T-helper 1 cell treated with Interleukin-12 subunit alpha and Interleukin-12 subunit beta and Interleukin-4 antibody, amounts not matched to agents 30 μg/mL and 1 μg/mL, for 36 hours (primary cell): ENCODE results near the gene UBXN7.
"Not testable (repeated sequence)": the region's sequence is repeated elsewhere in the genome, so short reads cannot be mapped to it uniquely, and the experiment has no call there.

Experiments used
- H3K27ac Mint-ChIP-seq: one replicate; pipeline ENCODE4 v1.8.0; 2021; ENCODE audit warnings: mild to moderate bottlenecking, mixed read lengths
- H3K27me3 Mint-ChIP-seq: one replicate; pipeline ENCODE4 v1.8.0; 2021; ENCODE audit warnings: low read depth, mixed read lengths
- H3K36me3 Mint-ChIP-seq: one replicate; pipeline ENCODE4 v1.8.0; 2021; ENCODE audit warnings: low read depth, mixed read lengths
- H3K4me1 Mint-ChIP-seq: one replicate; pipeline ENCODE4 v1.8.0; 2021; ENCODE audit warnings: low read depth, mixed read lengths
- H3K4me3 Mint-ChIP-seq: one replicate; pipeline ENCODE4 v1.8.0; 2021; ENCODE audit warnings: mild to moderate bottlenecking, moderate library complexity, mixed read lengths
- H3K9me3 Mint-ChIP-seq: one replicate; pipeline ENCODE4 v1.8.0; 2021; ENCODE audit warnings: mixed read lengths

UBXN7 gene

DNA sequence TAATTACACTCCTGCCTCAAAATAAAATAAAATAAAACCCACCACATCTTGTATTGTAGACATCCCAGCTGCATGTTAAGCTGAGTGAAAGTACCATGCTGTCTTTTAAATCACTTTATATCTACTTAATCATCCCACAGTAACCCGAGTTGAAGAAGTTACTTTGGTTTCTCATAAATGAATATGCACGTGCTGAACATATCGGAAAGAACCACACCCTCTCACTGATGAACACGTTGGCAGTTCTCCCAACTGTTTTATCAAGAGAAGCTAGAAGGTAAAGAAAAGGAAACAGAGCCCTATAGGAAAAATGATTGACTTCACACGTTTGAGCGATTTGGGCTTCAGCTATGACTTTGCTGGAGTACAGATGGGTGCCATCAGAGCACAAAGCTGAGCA is 78.1 kb downstream of the UBXN7 start:
- Mint-ChIP-seq H3K27me3 (no peaks in the 10 kb centered on the region), H3K9me3 (no peaks in the 10 kb centered on the region), H3K27ac (no peak overlapping the region), H3K36me3 (peaks cover 34% of the 10 kb centered on the region), H3K4me3 (no peak overlapping the region), H3K4me1 (peaks cover 8% of the 10 kb centered on the region)

DNA sequence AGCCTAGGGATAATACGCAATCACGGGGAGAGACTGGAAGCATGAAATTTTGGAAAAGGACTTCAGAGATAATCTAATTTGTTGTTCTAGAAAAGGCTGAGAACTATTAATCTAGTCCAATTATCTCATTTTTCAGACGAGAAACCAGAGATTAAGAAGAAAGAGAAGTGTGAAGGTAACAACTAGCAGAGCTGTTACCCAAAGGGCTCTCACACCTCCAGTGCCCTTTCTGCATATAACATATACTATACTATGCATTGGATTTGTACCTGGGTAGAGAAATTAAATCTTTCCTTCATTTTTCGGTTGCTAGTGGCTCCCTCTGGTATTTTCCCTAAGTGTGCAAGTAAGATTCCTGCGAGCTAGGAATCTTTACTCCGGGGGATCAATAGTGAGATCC is 80.7 kb downstream of the UBXN7 start:
- Mint-ChIP-seq H3K4me3 (no peak overlapping the region), H3K27ac (no peak overlapping the region), H3K36me3 (peaks cover 24% of the 10 kb centered on the region), H3K9me3 (no peaks in the 10 kb centered on the region), H3K27me3 (no peaks in the 10 kb centered on the region), H3K4me1 (no peaks in the 10 kb centered on the region)

DNA sequence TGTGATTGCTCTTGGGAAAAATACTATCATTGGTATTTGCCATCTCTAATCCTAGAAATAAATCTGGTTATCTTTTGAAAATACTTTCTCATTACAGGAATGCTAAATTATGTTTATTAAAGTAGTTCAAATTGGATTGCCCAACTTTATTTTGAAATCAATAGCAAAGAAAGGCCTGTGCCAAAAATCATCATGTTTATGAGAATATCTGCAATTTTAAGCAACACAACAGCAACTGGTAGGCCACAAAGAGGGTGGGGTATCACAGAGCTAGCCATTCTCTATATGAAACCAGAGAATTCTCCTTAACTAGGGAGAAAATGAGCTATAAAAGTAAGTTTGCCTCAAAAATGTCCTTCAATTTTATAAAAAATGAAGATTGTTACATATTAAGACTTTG is 82.2 kb downstream of the UBXN7 start:
- Mint-ChIP-seq H3K4me3 (no peak overlapping the region), H3K4me1 (no peaks in the 10 kb centered on the region), H3K9me3 (no peaks in the 10 kb centered on the region), H3K36me3 (peaks cover 14% of the 10 kb centered on the region), H3K27me3 (no peaks in the 10 kb centered on the region), H3K27ac (no peak overlapping the region)

DNA sequence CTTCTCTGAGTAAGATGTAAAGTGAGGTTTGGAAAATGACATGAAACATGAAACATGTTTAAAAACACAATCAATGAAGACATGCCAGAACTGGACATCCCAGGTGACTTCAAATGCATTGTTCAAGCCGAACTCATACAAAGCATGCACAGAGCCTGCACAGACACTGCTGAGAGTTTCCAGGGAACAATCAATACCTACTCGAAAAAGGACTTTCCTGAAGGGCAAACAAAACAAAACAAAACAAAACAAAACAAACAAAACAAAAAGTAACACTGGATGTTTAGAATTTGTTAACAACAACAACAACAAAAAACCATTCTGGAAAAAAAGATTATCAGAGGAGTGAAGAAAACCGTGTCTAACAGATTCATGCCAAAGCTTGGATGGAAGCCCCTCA is 83.5 kb downstream of the UBXN7 start:
- Mint-ChIP-seq H3K36me3 (peaks cover 11% of the 10 kb centered on the region), H3K4me1 (peaks cover 2% of the 10 kb centered on the region), H3K27me3 (no peaks in the 10 kb centered on the region), H3K4me3 (no peak overlapping the region), H3K27ac (no peak overlapping the region), H3K9me3 (no peaks in the 10 kb centered on the region)

GRCh38 chr3:196344663-196345062 is 87.6 kb downstream of the UBXN7 start:
- Mint-ChIP-seq H3K27me3 (no peaks in the 10 kb centered on the region), H3K27ac (no peak overlapping the region), H3K9me3 (no peaks in the 10 kb centered on the region), H3K36me3 (peaks cover 6% of the 10 kb centered on the region), H3K4me3 (no peak overlapping the region), H3K4me1 (peaks cover 2% of the 10 kb centered on the region)

DNA sequence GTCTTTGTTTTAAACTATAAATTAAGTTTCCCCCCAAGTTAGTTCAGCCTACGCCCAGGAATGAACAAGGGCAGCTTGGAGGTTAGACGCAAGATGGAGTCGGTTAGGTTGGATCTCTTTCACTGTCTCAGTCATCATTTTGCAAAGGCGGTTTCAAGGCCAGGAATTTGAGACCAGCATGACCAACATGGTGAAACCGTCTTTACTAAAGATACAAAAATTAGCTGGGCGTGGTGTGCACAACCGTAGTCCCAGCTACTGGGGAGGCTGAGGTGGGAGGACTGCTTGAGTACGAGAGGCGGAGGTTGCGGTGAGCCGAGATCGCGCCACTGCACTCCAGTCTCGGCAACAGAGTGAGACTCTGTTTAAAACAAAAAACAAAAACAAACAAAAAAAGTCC is 88.3 kb downstream of the UBXN7 start:
- H3K4me1 Mint-ChIP-seq, H3K9me3 Mint-ChIP-seq, H3K27ac Mint-ChIP-seq, H3K36me3 Mint-ChIP-seq, H3K27me3 Mint-ChIP-seq, H3K4me3 Mint-ChIP-seq: not testable (repeated sequence)

DNA sequence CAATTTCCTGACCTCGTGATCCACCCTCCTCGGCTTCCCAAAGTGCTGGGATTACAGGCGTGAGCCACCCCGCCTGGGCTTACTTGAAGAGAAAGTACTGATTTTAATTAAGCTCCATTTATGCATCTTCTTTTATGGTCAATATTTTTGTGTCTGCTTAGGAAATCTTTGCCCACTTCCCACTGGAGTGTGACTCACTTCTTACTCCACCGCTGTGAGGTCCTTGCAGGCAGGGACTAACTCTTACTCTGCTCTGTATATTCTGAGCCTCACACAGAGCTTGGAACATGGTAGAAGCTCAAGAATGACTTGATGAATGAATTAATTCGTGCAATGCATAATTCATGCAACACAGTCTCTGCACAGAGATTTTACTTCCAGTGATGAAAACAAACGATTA is 91.1 kb downstream of the UBXN7 start:
- Mint-ChIP-seq H3K9me3 (no peaks in the 10 kb centered on the region), H3K4me1 (peaks cover 2% of the 10 kb centered on the region), H3K36me3 (peaks cover 4% of the 10 kb centered on the region), H3K27me3 (no peaks in the 10 kb centered on the region), H3K4me3 (no peak overlapping the region), H3K27ac (no peak overlapping the region)

- H3K36me3 Mint-ChIP-seq, result peaks cover 2% of the 10 kb centered on the region
- peaks cover 2% of the 10 kb centered on the region for H3K4me1 Mint-ChIP-seq
- no peak overlapping the region for H3K4me3 Mint-ChIP-seq
Measured at GRCh38 chr3:196340466-196340865, 91.8 kb downstream of the UBXN7 start.

GRCh38 chr3:196339493-196340254 is 92.6 kb downstream of the UBXN7 start:
- Mint-ChIP-seq H3K27me3 (no peaks in the 10 kb centered on the region), H3K27ac (no peak overlapping the region), H3K4me1 (peaks cover 1% of the 10 kb centered on the region), H3K9me3 (no peaks in the 10 kb centered on the region), H3K36me3 (no peaks in the 10 kb centered on the region), H3K4me3 (no peak overlapping the region)

More at GRCh38 chr3:196340466-196340865, 91.8 kb downstream of the UBXN7 start:
- Mint-ChIP-seq H3K27me3 (no peaks in the 10 kb centered on the region), H3K27ac (no peak overlapping the region), H3K9me3 (no peaks in the 10 kb centered on the region)

DNA sequence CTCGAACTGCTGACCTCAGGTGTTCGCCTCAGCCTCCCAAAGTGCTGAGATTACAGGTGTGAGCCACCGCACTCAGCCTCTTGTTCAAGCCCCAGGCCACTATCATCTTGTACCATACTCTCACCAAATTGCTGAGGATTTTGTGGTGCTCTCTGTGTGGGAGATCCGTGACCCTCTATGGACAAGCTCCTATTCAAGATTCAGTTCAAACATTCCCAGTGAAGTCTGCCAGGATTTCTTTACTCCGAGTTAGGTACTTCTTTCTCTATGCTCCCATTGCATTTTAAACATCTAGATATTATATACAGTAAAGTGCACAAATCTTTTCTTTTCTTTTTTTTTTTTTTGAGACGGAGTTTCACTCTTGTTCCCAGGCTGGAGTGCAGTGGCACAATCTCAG is 93.2 kb downstream of the UBXN7 start:
- Mint-ChIP-seq H3K9me3 (no peaks in the 10 kb centered on the region), H3K27me3 (no peaks in the 10 kb centered on the region), H3K4me3 (no peak overlapping the region), H3K36me3 (no peaks in the 10 kb centered on the region), H3K27ac (no peak overlapping the region), H3K4me1 (no peaks in the 10 kb centered on the region)

DNA sequence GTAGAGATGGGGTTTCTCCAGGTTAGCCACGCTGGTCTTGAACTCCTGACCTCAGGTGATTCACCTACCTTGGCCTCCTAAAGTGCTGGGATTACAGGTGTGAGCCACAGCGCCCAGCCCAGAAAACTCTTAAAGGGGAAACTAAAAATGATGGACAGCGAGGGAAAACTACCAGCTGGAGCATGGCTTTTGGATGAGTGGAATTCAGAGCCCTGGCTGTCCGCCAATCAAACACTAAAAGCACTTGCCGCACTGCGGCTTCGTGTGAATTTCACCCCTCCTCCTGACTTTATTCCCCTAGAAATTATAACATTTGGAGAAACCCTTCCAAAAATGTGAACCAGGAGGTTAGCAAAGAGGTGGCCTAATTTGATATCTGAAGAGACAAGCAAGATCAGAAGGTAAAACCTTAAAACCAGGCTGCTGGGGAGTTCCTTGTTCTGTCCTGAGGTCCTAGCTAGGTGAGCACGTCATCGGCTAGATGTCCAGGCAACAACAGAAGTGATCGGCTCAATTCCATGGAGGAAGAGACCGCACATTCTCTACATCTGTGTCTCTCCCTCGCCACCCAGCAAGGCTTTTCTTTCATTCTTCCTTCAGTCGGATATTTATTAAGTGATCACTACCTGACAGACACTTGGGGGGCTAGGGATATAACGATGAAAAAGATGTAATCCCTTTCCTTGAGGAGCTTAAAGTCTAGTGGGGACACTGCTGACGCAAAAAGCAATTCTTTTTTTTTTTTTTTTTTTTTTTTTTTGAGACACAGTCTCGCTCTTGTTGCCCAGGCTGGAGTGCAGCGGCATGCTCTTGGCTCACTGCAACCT is 95.7 kb downstream of the UBXN7 start:
- Mint-ChIP-seq H3K36me3 (no peaks in the 10 kb centered on the region), H3K9me3 (no peaks in the 10 kb centered on the region), H3K27ac (no peak overlapping the region), H3K4me3 (no peak overlapping the region), H3K27me3 (peaks cover 4% of the 10 kb centered on the region), H3K4me1 (no peaks in the 10 kb centered on the region)

GRCh38 chr3:196335503-196335948 is 96.7 kb downstream of the UBXN7 start:
- peaks cover 4% of the 10 kb centered on the region for H3K27me3 Mint-ChIP-seq
- no peaks in the 10 kb centered on the region for H3K36me3 Mint-ChIP-seq
- no peak overlapping the region for H3K4me3 Mint-ChIP-seq
- H3K27ac Mint-ChIP-seq, result no peak overlapping the region
- H3K9me3 Mint-ChIP-seq, result no peaks in the 10 kb centered on the region
- no peaks in the 10 kb centered on the region for H3K4me1 Mint-ChIP-seq

GRCh38 chr3:196334982-196335381 is 97.2 kb downstream of the UBXN7 start:
- H3K36me3 Mint-ChIP-seq, result no peaks in the 10 kb centered on the region
- no peaks in the 10 kb centered on the region for H3K9me3 Mint-ChIP-seq
- H3K27ac Mint-ChIP-seq, result no peak overlapping the region
- peaks cover 9% of the 10 kb centered on the region for H3K27me3 Mint-ChIP-seq
- no peaks in the 10 kb centered on the region for H3K4me1 Mint-ChIP-seq
- no peak overlapping the region for H3K4me3 Mint-ChIP-seq

DNA sequence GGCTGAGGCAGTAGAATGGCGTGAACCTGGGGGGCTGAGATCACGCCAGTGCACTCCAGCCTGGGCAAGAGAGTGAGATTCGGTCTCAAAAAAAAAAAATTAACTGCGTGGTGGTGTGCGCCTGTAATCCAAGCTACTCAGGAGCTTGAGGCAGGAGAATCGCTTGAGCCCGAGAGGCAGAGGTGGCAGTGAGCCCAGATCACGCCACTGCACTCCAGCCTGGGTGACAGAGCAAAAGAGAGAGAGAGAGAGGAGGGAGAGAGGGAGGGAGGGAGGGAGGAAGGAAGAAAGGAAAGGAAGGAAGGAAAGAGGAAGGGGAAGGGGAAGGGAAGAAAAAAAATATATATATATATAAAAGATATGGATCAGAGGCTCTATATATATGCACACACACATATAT is 100.1 kb downstream of the UBXN7 start:
- H3K4me1 Mint-ChIP-seq, result no peaks in the 10 kb centered on the region
- H3K27ac Mint-ChIP-seq, result no peak overlapping the region
- H3K4me3 Mint-ChIP-seq, result no peak overlapping the region
- no peaks in the 10 kb centered on the region for H3K36me3 Mint-ChIP-seq
- H3K9me3 Mint-ChIP-seq, result no peaks in the 10 kb centered on the region
- peaks cover 23% of the 10 kb centered on the region for H3K27me3 Mint-ChIP-seq

DNA sequence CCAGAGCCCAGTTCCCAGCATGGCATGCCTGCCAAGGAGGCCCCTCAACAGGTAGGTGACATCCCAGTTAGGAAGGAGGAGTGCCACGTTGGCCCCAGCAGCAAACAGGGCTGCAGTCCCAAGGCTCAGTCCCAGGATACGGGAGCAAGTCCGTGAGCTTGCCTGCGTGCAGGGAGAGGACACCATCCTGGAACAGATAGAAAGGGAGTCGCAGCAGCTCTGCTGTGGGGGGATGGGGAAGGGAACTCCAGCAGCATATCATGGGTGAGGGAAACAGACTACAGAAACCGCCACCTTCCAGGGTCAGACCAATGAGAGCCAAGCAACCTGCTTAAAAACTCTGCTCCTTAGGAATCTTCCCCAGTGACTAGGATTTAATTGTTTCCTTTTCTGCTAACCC is 104.8 kb downstream of the UBXN7 start:
- peaks cover 19% of the 10 kb centered on the region for H3K27me3 Mint-ChIP-seq
- no peaks in the 10 kb centered on the region for H3K9me3 Mint-ChIP-seq
- no peak overlapping the region for H3K4me3 Mint-ChIP-seq
- H3K4me1 Mint-ChIP-seq, result no peaks in the 10 kb centered on the region
- no peaks in the 10 kb centered on the region for H3K36me3 Mint-ChIP-seq
- no peak overlapping the region for H3K27ac Mint-ChIP-seq
